SU-DHL-6 (cell line): Measurements from ENCODE around the gene TRMT1.

ENCODE experiments used
- CTCF ChIP-seq: fragments of 200-600 bp; sonication (generic); IDR thresholded peaks from one replicate; pipeline ENCODE4 v1.5.1; 2017; ENCODE audit warnings: antibody characterized with exemption, mild to moderate bottlenecking, low read length, moderate library complexity; ENCODE audit not compliant: insufficient read depth, poor library complexity, severe bottlenecking
- EZH2phosphoT487 ChIP-seq: fragments of 200-600 bp; sonication (generic), shearing (Covaris generic); conservative IDR thresholded peaks from 2 replicates; pipeline ENCODE4 v1.6.1; 2018; ENCODE audit warnings: mild to moderate bottlenecking, antibody characterized with exemption, low read length, moderate library complexity, mixed read lengths

- TF ChIP-seq CTCF (no peak), EZH2phosphoT487 (no peak)
These were observed 42.2 kb downstream of the TRMT1 start for GRCh38 chr19:13074378-13074777.
